GM21723 (cell line): ENCODE data around the gene POTEM.
"Not testable (repeated sequence)": the region's sequence is repeated elsewhere in the genome, so short reads cannot be mapped to it uniquely, and the experiment has no call there.

Experiments
- ATAC-seq: cut with Tn5 transposase; IDR thresholded peaks from one replicate; pipeline ENCODE4 v1.9.1; 2021; ENCODE audit warnings: mild to moderate bottlenecking, moderate library complexity; ENCODE audit not compliant: unreplicated experiment

POTEM gene

GRCh38 chr14:19036811-19037382 lies 69.7 kb downstream of the POTEM start:
- ATAC-seq = not testable (repeated sequence)

GRCh38 chr14:19038060-19038664 lies 70.9 kb downstream of the POTEM start:
- not testable (repeated sequence) for ATAC-seq

GRCh38 chr14:19038785-19039184 lies 71.6 kb downstream of the POTEM start:
- ATAC-seq = not testable (repeated sequence)

GRCh38 chr14:19043384-19043783 lies 76.2 kb downstream of the POTEM start:
- not testable (repeated sequence) for ATAC-seq
